Activated CD4-positive, alpha-beta T cell treated with anti-CD3 and anti-CD28 coated beads, Interleukin-2, Interleukin-6, amounts not matched to agents 100 ng/mL and 50 ng/mL, durations not matched to agents 16 hours and 8 hours (primary cell): ENCODE results near the gene LHFPL2.

ENCODE experiments used
- DNase-seq: peaks from one replicate; pipeline ENCODE4 v3.0.0-alpha.2; 2020

The LHFPL2 gene

GRCh38 chr5:78540335-78541085, 108.1 kb downstream of the LHFPL2 start:
- no peak for DNase-seq

- no peak for DNase-seq
Measured at GRCh38 chr5:78538240-78538850, 110.2 kb downstream of the LHFPL2 start.

DNA sequence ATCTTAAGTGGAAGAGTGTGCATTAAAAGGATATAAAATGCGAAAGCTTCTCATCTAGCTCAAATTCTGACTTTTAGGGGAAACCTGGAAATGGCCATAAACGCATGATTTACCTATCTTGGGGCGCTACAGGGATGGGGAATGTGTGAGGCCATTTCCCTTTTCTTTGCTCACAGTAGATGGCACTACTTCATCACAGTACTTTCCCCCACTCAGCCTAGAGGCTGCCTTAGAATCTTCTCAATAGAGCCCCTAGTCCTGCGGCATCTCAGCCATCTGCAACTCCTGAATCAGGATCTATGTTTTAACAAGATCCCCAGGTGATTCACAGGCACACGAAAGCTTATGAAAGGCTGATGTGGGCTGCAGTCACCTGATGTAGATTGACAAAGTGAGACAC, 110.8 kb downstream of the LHFPL2 start:
- DNase-seq, result peak; percentile 21

DNA sequence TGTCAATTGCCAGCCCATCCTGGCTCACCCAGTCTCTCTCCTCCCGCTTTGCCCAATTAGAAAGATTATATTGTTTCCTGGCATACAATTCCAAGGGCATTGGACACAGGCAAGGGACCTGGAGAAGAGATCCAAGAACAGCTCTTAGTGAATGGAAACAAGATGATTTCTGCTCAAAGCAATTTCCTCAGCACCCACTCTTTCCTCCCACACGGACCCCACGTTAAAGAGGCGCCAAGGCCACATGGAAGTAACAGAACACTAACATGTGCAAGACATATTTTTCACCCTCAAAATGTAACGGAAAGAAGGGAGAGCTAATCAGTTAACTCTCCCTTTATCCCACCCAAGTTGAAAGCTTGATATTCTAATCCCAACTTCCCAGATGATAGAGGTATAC, 111.2 kb downstream of the LHFPL2 start:
- no peak for DNase-seq

DNA sequence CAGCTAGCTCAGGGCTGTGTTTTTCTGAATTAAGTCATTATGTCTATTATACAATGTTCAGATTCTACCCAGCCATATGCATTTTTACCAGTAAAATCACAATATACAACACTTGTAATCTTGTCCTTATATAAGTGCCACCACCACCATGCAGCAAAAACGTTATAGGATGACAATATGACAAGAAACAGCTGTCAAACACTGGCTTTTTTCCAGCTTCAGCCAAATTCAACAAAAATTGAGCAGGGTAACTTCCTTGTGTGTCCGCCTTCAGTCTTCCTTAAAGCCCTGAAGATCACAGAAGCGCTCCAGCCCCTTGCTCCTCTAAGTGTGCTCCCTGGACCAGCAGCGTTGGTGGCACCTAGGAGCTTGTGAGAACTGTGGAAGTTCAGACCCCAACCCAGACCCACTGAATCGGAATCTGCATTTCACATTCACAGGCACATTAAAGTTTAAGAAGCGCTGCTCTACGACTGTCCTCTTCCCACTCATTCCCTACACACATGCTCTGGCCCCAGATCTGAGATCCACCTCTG, 111.8 kb downstream of the LHFPL2 start:
- DNase-seq, result no peak

- DNase-seq, result no peak
Measured at GRCh38 chr5:78534905-78535200, 113.7 kb downstream of the LHFPL2 start.

- no peak for DNase-seq
Measured at GRCh38 chr5:78534148-78534904, 114.2 kb downstream of the LHFPL2 start.

- peak; percentile 23 for DNase-seq
Measured at GRCh38 chr5:78533356-78533755, 115.2 kb downstream of the LHFPL2 start.

DNA sequence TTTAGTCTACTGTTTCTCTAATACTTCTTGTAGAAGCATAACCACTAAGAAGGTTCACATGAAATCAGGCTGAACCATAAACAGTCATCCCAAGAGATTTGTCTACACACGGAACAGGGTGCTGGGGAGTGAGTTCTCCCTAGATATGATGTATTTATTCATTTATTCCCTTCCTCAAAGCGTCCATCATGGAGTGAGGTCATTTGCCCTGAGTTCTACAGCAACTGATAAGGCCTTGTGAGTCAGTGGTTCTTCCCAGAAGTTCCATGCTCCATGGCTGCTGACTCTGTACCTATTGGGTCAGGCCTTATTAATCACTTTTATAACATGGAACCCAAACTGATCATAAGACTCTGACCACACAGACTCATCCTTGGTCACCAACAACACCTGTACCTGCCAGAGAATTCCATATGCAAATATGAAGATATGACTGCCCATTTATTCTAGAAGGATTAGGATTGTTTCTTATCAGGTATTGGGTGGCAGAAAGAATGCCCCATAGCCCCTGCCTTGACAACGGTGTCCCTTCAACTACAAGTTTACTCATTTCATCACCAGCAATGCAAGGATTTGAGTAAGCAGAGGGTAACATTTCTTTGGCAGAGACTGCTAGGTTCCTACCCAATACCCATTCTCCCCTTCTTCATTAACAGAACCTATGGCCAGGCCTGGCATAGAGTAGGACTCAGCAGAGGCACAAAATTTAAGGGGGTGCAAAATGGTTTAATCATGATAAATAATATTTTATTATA, 118.1 kb downstream of the LHFPL2 start:
- peak; percentile 19 for DNase-seq

- DNase-seq, result no peak
Measured at GRCh38 chr5:78527925-78528324, 120.6 kb downstream of the LHFPL2 start.

GRCh38 chr5:78527054-78527859, 121.3 kb downstream of the LHFPL2 start:
- DNase-seq, result no peak

- peak; percentile 53 for DNase-seq
Measured at GRCh38 chr5:78526049-78526525, 122.5 kb downstream of the LHFPL2 start.

- DNase-seq, result no peak
Measured at GRCh38 chr5:78523314-78524193, 125.0 kb downstream of the LHFPL2 start.

GRCh38 chr5:78522476-78523260, 125.9 kb downstream of the LHFPL2 start:
- DNase-seq, result no peak

- no peak for DNase-seq
Measured at GRCh38 chr5:78521455-78521854, 127.1 kb downstream of the LHFPL2 start.

DNA sequence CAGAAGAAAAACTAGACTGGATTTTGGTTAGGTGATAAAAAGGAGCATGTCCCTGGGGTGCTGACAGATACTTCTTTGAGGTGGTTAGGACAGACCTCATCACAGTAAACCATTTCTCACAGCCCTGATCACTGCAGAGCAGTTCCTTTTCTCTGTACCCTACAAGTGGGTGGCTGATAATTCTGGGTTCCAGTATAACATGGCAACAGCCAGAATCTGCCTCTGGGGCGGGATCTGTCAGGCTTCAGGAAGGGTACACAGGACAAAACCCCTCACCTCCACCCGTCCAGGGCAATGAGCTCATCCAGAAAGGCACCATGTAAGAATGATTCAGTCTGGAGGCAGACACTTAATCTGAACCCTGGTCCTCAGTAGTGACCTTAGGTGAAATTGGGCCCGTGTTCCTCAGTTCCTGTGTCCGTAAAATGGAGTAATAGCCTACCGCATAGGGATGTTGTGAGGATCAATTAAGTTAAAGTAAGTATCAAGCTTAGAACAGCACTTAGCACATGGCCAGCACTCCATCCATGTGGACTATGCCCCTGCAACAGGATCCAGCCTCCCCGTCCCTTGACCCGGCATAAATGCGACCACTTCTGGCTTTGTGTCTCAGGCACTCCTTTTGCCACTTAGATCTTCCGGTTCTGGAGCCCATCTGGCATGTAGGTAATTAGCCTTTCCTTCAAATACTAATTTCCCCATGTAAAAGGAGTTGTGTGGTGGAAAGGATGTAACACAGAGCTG, 129.2 kb downstream of the LHFPL2 start:
- DNase-seq, result no peak

DNA sequence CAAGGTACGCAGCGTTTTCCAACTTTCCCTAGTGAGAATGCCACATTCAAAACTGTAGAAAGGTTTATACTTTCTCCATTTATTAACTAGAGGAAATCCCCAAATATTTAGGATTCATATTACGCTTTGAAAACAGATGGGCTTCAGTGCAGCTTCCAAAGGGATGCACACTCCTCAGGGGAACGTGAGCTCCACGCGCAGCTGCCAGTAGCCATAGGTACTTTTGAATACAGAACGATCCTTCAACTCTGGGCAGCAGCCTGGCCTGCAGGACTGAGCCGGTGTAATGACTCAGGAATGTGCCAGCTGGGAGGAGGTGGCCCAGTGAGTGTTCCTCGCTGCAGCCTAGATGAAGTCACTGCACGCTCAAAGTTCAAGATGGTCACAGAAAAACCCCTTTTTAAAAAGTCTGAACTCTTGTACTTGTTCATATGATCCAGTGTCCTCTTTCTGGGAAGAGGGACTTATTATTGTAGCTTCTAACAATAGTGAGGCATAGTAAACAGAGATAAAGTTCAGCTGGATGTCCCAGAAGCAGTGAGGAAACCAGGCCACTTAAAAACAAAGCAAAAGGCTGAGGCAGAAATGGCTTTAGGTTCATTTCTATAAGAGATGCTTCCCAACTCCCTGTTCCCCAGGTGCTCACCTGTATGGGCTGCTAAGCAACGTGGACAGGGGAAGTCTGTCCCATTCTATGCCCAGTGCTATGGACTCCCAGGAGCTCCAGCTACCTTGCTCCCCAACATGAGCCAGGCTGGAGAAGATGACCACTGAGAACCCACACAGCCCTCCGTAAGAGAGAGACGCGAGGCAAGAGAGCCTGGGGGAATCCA, 130.0 kb downstream of the LHFPL2 start:
- no peak for DNase-seq

DNA sequence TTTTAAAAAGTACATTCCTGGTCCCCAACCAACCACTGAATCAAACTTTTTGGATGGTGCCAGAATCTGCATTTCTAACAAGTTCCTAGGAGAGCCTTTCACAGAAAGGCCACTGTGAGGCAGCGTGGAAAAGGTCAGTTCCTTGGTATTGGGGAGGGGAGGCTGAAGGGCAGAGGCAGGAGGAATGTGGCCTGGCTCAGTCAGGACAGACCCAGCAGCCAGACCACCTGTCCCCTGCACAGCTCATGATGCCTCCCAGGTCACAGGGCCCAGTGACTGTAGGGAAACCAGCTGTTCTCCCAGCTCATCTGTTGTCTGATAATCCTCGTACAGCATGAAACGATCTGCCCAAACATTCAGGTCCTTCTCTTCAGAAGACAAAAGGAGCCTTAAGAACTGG, 132.9 kb downstream of the LHFPL2 start:
- no peak for DNase-seq
